ENCODE measurements around the gene MRPS18A.

GRCh38 chr6:43733471-43734293, 46.1 kb upstream of the MRPS18A start:
- TF ChIP-seq SPI1 (IDR thresholded peaks at IDR 0.05; ENCODE audit: low read depth, low read length) (no peak), POLR2A (IDR thresholded peaks at IDR 0.05; ENCODE audit: low read depth, low read length) (no peak), TAF1 (IDR thresholded peaks at IDR 0.05; ENCODE audit: low read depth, low read length) (no peak), POLR2AphosphoS5 (IDR thresholded peaks at IDR 0.05; ENCODE audit: low read depth, low read length) (no peak)

All from GM12891 (cell line).